ENCODE results near the gene RABEPK.

DNA sequence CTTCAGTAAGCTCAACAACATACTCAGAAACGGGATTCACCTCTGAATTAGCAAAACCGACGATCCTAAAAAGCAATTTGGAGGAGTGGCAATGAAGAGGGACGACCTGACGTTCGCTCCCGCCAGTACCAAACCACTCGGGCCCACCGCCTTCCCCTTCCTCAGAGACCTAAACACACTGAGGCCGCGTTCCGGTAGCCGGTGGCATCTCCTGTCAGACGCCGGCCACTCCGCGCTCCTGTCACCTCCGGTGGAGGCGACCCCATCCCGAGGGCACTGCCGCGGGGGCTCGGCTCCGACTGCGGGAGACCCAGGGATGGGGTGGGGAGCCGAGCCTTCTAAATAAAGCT lies 11.4 kb upstream of the RABEPK start:
- TF ChIP-seq POLR2AphosphoS5 (IDR thresholded peaks at IDR 0.05) (no peak), POLR2A (IDR thresholded peaks at IDR 0.05) (no peak), EP300 (IDR thresholded peaks at IDR 0.05) (no peak)
- TF ChIP-seq, protein P1, sequence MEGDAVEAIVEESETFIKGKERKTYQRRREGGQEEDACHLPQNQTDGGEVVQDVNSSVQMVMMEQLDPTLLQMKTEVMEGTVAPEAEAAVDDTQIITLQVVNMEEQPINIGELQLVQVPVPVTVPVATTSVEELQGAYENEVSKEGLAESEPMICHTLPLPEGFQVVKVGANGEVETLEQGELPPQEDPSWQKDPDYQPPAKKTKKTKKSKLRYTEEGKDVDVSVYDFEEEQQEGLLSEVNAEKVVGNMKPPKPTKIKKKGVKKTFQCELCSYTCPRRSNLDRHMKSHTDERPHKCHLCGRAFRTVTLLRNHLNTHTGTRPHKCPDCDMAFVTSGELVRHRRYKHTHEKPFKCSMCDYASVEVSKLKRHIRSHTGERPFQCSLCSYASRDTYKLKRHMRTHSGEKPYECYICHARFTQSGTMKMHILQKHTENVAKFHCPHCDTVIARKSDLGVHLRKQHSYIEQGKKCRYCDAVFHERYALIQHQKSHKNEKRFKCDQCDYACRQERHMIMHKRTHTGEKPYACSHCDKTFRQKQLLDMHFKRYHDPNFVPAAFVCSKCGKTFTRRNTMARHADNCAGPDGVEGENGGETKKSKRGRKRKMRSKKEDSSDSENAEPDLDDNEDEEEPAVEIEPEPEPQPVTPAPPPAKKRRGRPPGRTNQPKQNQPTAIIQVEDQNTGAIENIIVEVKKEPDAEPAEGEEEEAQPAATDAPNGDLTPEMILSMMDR (IDR thresholded peaks at IDR 0.05): no peak

Data from stomach (tissue), 4 donors.